Activated CD4-positive, alpha-beta T cell treated with anti-CD3 and anti-CD28 coated beads for 36 hours (primary cell): ENCODE measurements around the gene ZNF804A. TPM values are rescaled to one million over a fixed set of nuclear protein-coding genes. Genes with fewer than 3 reads are reported as not detected.
"Not testable (repeated sequence)": the region's sequence is repeated elsewhere in the genome, so short reads cannot be mapped to it uniquely, and the experiment has no call there.

Experiments
- ATAC-seq: fragments of 200-7000 bp; cut with Tn5 transposase; one replicate; pipeline ENCODE4 v1.10.0; 2021; ENCODE audit warnings: mild to moderate bottlenecking, moderate library complexity
- CTCF ChIA-PET: fragments of 350-600 bp; sonication (Branson Sonifier 250); formaldehyde crosslinking; loops from one replicate; lab custom pipeline; 2021; ENCODE audit warnings: antibody characterized with exemption; lab: Charles Lee
- POLR2A ChIA-PET: fragments of 350-600 bp; sonication (Branson Sonifier 250); formaldehyde crosslinking; loops from one replicate; lab custom pipeline; 2021; ENCODE audit warnings: antibody characterized with exemption, inconsistent platforms; lab: Charles Lee
- DNase-seq: peaks from one replicate; pipeline ENCODE4 v3.0.0-alpha.2; 2020
- H3K27ac Mint-ChIP-seq: one replicate; pipeline ENCODE4 v1.8.0; 2021; ENCODE audit warnings: mixed read lengths
- H3K27me3 Mint-ChIP-seq: one replicate; pipeline ENCODE4 v1.8.0; 2021; ENCODE audit warnings: mixed read lengths
- H3K36me3 Mint-ChIP-seq: one replicate; pipeline ENCODE4 v1.8.0; 2021; ENCODE audit warnings: low read depth, mixed read lengths
- H3K4me1 Mint-ChIP-seq: one replicate; pipeline ENCODE4 v1.8.0; 2021; ENCODE audit warnings: mixed read lengths
- H3K4me3 Mint-ChIP-seq: one replicate; pipeline ENCODE4 v1.8.0; 2021; ENCODE audit warnings: mild to moderate bottlenecking, moderate library complexity, mixed read lengths
- H3K9me3 Mint-ChIP-seq: one replicate; pipeline ENCODE4 v1.8.0; 2021; ENCODE audit warnings: low read depth, mixed read lengths
- intact Hi-C, 2 experiments: fragments of 100-400 bp; cut with DNase I in 1 of 2; cut with micrococcal nuclease in 1 of 2; formaldehyde crosslinking; loops; one replicate each; pipeline versions ENCODE4 v1.14.2 to v1.15.1; 2022 to 2024; cut with DNase I, micrococcal nuclease
- total RNA-seq, 2 experiments: library from RNA; stranded (reverse); gene quantifications; one replicate each; pipeline ENCODE4 v1.2.3, GENCODE V29; 2021

ZNF804A gene
- total RNA-seq, 2 experiments from 2014 or later = not detected

DNA sequence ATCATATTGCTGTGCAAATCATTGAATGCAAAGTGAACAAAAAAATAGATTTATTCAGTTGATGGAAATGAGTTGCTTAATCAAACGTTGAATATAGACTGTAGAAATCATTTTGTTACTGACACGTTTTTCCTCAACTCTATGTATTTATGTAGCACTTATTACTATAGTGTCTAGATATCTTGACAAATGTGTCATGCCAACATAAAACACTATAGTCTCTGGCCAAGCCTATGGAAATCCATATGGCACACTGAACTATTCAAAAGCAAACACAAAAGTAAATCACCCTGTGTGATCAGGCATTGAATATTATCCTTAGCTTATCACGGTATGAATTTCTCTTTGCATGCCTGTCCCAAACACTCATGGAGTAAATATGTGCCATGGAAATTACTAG, 131.3 kb downstream of the ZNF804A start:
- Mint-ChIP-seq H3K4me3 (no peak overlapping the region), H3K9me3 (peaks cover 1% of the 10 kb centered on the region), H3K27ac (no peak overlapping the region), H3K36me3 (no peaks in the 10 kb centered on the region), H3K4me1 (no peaks in the 10 kb centered on the region), H3K27me3 (no peaks in the 10 kb centered on the region)
- no peak for DNase-seq
- ChIA-PET CTCF (no interaction called here), POLR2A (no interaction called here)
- intact Hi-C loops = no loop called here
- no peak for ATAC-seq

DNA sequence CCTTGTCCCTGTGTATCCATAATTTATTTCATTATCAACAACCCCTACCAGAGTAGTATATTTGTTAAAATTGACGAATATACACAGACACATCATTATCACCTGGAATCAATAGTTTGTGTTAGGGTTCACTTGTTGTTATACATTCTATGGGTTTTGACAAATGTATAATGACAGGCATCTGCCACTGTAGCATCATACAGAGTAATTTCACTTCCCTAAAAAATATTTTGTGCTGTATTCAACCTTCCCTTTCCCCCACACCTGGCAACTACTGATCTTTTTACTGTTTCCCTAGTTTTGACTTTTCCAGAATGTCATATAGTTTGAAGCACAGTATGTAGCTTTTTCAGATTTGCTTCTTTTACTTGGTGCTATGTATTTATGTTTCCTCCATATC, 132.0 kb downstream of the ZNF804A start:
- Mint-ChIP-seq H3K27me3 (no peaks in the 10 kb centered on the region), H3K9me3 (peaks cover 1% of the 10 kb centered on the region), H3K27ac (no peak overlapping the region), H3K36me3 (no peaks in the 10 kb centered on the region), H3K4me3 (no peak overlapping the region), H3K4me1 (no peaks in the 10 kb centered on the region)
- POLR2A ChIA-PET = no interaction called here
- CTCF ChIA-PET = no interaction called here
- ATAC-seq = no peak
- intact Hi-C loops = no loop called here
- DNase-seq = no peak

DNA sequence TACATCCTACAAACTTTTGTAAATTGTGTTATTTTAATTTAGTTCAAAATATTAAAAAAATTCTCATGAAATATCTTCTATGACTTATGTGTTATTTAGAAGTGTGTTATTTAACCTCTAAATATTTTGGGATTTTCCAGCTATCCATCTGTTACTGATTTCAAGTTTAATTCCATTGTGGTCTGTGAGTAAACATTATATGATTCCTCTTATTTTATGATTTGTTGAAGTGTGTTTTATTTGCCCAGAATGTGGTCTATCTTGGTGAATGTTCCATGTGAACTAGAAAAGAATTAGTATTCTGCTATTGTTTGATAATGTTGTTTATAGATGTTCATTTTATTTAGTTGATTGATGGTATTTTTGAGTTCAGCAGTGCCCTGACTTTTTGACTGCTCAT, 136.0 kb downstream of the ZNF804A start:
- ChIA-PET CTCF (no interaction called here), POLR2A (no interaction called here)
- Mint-ChIP-seq H3K27me3 (no peaks in the 10 kb centered on the region), H3K36me3 (no peaks in the 10 kb centered on the region), H3K27ac (no peak overlapping the region), H3K9me3 (peaks cover 1% of the 10 kb centered on the region), H3K4me3 (no peak overlapping the region), H3K4me1 (no peaks in the 10 kb centered on the region)
- ATAC-seq = no peak
- intact Hi-C loops = no loop called here
- no peak for DNase-seq

DNA sequence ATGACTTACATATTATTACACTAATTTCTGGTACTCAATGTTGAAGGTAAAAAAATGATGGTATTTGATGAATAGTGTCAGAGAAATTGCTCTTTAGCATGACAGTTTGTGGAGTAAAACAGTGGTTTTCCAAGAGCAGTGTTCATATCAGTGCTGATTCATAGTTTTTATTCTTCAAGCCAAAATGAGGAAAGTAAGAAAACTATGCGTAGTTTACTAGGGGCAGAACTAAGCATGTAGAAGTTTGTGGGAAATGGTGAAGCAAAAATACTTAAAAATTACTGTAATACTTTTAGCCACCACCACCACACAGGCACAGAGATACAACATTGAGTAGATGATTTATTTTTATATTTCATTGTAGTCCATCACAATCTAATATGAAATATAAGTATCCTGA, 137.3 kb downstream of the ZNF804A start:
- no peak for ATAC-seq
- ChIA-PET CTCF (interaction anchor here (0.6 kb wide), 1 partner anchor 21 kb away, joined by 3 read pairs; no protein-coding TSS in a partner anchor), POLR2A (no interaction called here)
- no peak for DNase-seq
- H3K9me3 Mint-ChIP-seq = peaks cover 1% of the 10 kb centered on the region
- H3K27ac Mint-ChIP-seq = no peak overlapping the region
- no peaks in the 10 kb centered on the region for H3K4me1 Mint-ChIP-seq
- no peaks in the 10 kb centered on the region for H3K27me3 Mint-ChIP-seq
- H3K36me3 Mint-ChIP-seq = no peaks in the 10 kb centered on the region
- H3K4me3 Mint-ChIP-seq = no peak overlapping the region
- intact Hi-C loops = no loop called here

DNA sequence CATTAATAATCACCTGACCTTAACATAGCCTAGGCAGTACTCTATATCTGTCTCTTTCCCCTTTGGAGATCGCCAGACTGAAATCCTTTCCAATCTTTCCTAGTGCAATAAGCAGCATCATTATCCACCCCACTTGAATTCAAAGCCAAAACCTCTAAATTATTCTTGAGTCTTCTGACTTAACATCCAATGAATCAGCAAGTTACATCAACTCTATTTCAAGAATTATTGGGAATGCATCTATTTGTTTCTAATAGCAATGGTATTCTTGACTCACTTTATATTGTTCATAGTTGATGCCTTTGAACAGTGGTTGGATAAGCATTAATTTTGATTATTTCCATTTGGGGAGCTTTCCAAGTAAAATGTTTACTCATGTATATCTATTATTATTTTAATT, 144.8 kb downstream of the ZNF804A start:
- ChIA-PET CTCF (no interaction called here), POLR2A (no interaction called here)
- Mint-ChIP-seq H3K36me3 (no peaks in the 10 kb centered on the region), H3K9me3 (peaks cover 6% of the 10 kb centered on the region), H3K4me1 (no peaks in the 10 kb centered on the region), H3K4me3 (no peak overlapping the region), H3K27ac (no peak overlapping the region), H3K27me3 (no peaks in the 10 kb centered on the region)
- intact Hi-C loops = no loop called here
- DNase-seq (no peak), ATAC-seq (no peak)

DNA sequence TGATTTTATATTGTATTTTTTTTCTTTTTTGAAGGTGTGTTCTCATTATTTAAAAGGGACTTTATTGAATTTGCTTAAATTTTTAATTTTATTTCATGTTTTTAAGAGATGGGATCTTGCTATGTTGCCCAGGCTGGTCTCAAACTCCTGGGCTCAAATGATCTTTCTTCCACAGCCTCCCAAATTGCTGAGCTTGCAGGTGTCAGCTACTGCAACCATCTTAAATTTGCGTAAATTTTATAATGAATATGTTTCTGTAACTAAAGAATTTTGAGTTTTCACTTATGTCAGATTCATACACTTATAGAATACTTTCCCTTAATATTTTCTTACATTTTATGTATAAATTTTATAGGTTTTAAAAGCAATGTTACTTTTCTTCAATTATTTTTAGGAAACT, 157.8 kb downstream of the ZNF804A start:
- intact Hi-C loops = no loop called here
- no peaks in the 10 kb centered on the region for H3K36me3 Mint-ChIP-seq
- no peak overlapping the region for H3K27ac Mint-ChIP-seq
- no peak overlapping the region for H3K4me3 Mint-ChIP-seq
- CTCF ChIA-PET = no interaction called here
- DNase-seq (no peak), ATAC-seq (no peak)
- H3K4me1 Mint-ChIP-seq = no peaks in the 10 kb centered on the region
- no peaks in the 10 kb centered on the region for H3K27me3 Mint-ChIP-seq
- POLR2A ChIA-PET = no interaction called here
- H3K9me3 Mint-ChIP-seq = no peaks in the 10 kb centered on the region

DNA sequence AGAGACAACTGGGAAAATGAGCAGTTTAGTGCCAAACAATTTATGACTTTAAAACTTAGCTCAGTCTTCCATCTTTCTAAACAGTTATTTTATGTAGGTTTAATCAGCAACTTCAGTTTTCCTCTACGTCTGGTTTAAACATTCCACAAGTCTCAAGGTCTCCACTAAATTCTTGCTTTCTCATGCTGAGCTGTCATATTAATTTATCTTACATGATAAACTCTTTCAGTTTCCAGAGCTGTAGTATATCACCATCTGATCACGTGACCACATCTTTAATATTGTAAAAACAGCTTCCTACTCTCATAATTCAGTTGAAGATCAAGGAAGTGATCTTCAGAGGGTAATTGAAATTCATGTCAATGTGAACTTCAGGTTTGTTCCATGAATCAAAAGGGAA, 158.6 kb downstream of the ZNF804A start:
- H3K4me1 Mint-ChIP-seq = no peaks in the 10 kb centered on the region
- no peak overlapping the region for H3K27ac Mint-ChIP-seq
- H3K27me3 Mint-ChIP-seq = no peaks in the 10 kb centered on the region
- no peak overlapping the region for H3K4me3 Mint-ChIP-seq
- ChIA-PET POLR2A (no interaction called here), CTCF (interaction anchor here (0.7 kb wide), 1 partner anchor 21 kb away, joined by 3 read pairs; no protein-coding TSS in a partner anchor)
- DNase-seq (no peak), ATAC-seq (no peak)
- no peaks in the 10 kb centered on the region for H3K36me3 Mint-ChIP-seq
- intact Hi-C loops = no loop called here
- no peaks in the 10 kb centered on the region for H3K9me3 Mint-ChIP-seq

DNA sequence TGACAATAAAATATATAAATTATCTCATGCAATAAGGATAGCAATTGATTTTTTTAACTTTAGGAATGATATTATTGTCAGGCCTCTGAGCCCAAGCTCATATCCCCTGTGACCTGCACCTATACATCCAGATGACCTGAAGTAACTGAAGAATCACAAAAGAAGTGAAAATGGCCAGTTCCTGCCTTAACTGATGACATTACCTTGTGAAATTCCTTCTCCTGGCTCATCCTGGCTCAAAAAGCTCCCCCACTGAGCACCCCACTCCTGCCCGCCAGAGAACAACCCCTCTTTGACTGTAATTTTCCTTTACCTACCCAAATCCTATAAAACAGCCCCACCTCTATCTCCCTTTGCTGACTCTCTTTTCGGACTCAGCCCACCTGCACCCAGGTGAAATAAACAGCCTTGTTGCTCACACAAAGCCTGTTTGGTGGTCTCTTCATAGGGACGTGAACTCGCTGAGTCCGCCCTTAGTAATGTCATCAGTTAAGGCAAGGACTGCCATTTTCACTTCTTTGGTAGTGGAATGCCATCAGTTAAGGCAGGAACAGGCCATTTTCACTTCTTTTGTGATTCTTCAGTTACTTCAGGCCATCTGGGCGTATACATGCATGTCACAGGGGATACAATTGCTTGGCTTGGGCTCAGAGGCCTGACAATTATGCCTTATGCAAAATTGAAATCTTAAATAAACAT, 161.4 kb downstream of the ZNF804A start:
- intact Hi-C loops, H3K27ac Mint-ChIP-seq, CTCF ChIA-PET, H3K36me3 Mint-ChIP-seq, ATAC-seq, H3K4me1 Mint-ChIP-seq, H3K9me3 Mint-ChIP-seq, H3K4me3 Mint-ChIP-seq, H3K27me3 Mint-ChIP-seq, POLR2A ChIA-PET, DNase-seq: not testable (repeated sequence)

DNA sequence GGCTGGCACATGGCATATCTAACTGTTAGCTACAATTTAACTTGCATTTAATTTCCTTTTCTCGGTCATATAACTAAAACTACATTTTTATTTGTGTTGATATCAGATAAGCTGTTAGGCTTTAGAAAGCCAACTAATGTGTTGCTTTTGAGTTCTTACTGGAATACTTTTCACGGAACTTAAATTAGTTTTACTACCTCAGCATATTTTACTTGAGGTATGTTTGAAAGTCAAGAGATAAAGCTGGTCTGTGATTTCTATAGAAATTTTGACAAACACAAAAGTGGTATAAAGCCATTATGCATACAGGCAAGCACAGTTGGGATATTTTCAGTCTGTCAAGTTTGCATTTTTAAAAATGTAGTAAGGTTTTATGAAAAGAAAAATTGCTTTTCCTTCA, 162.6 kb downstream of the ZNF804A start:
- no peaks in the 10 kb centered on the region for H3K27me3 Mint-ChIP-seq
- H3K4me3 Mint-ChIP-seq = no peak overlapping the region
- no peak for DNase-seq
- no peaks in the 10 kb centered on the region for H3K4me1 Mint-ChIP-seq
- POLR2A ChIA-PET = no interaction called here
- H3K36me3 Mint-ChIP-seq = no peaks in the 10 kb centered on the region
- H3K27ac Mint-ChIP-seq = no peak overlapping the region
- CTCF ChIA-PET = no interaction called here
- no peak for ATAC-seq
- H3K9me3 Mint-ChIP-seq = no peaks in the 10 kb centered on the region
- intact Hi-C loops = no loop called here

DNA sequence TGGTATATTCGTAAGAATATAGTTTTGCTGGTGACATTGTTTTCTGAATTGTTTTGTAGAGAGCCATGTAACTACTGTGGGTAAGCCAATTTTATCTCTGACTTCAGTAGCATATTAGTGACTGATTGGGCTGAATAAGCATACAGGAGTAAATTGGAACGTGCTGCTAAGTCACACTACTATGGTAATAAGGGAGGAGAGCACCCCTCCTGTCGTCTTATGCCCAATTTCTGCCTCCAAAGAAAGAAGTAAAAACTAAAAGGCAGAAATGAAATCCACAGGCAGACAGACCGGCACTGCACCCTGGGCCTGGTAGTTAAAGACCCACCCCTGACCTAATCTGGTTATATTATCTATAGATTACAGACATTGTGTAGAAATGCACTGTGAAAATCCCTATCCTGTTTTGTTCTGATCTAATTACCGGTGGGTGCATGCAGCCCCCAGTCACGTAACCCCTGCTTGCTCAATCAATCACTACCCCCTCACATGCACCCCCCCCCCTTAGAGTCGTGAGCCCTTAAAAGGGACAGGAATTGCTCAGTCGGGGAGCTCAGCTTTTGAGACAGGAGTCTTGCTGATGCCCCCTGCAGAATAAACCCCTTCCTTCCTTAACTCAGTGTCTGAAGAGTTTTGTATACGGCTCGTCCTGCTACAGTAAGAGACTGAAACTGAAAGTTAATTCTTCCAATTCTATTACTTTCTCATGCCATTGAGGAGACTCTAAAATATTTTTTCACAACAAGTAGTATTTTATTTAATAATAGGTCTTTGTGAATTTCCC, 167.0 kb downstream of the ZNF804A start:
- Mint-ChIP-seq H3K4me3 (no peak overlapping the region), H3K27ac (no peak overlapping the region), H3K4me1 (no peaks in the 10 kb centered on the region), H3K9me3 (peaks cover 3% of the 10 kb centered on the region), H3K27me3 (no peaks in the 10 kb centered on the region), H3K36me3 (no peaks in the 10 kb centered on the region)
- no peak for ATAC-seq
- no peak for DNase-seq
- CTCF ChIA-PET = no interaction called here
- intact Hi-C loops = no loop called here
- POLR2A ChIA-PET = no interaction called here

DNA sequence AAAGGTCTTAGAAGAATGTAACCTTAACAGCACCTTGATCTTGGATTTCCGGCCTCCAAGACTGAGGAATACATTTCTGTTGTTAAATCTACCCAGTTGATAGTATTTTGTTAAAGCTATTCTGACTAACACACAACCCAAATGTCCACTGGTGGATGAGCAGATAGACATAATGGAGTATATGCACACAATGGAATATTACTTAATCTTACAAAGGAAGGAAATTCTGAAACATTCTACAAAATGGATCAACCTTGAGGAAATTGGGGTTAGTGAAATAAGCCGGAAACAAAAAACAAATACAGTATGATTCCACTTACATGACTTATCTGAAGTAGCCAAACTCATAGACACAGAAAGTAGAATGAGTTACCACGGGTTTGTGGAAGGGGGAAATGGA, 168.7 kb downstream of the ZNF804A start:
- H3K27me3 Mint-ChIP-seq = no peaks in the 10 kb centered on the region
- ChIA-PET POLR2A (no interaction called here), CTCF (no interaction called here)
- no peaks in the 10 kb centered on the region for H3K4me1 Mint-ChIP-seq
- H3K36me3 Mint-ChIP-seq = no peaks in the 10 kb centered on the region
- intact Hi-C loops = no loop called here
- no peak overlapping the region for H3K27ac Mint-ChIP-seq
- peaks cover 5% of the 10 kb centered on the region for H3K9me3 Mint-ChIP-seq
- no peak for ATAC-seq
- DNase-seq = no peak
- H3K4me3 Mint-ChIP-seq = no peak overlapping the region

DNA sequence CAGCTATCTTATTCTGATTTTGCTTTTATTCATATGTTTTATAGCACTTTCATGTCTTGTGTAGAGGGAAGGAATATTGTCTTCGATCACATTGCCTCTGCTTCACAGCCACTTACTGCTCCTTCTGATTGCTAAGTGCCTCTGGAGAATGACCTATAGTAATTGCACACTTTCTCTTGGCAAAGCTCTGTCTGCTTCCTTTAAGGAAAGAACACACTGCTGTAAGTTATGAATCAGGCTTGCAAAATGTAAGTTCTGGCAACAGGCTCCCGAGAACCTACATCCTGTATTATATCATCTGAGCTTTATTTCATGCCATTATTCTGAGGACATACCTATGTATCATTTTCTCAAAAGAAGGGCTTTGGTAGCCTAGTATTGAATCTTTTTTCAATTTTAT, 170.7 kb downstream of the ZNF804A start:
- ChIA-PET CTCF (no interaction called here), POLR2A (no interaction called here)
- Mint-ChIP-seq H3K27ac (no peak overlapping the region), H3K27me3 (no peaks in the 10 kb centered on the region), H3K4me3 (no peak overlapping the region), H3K36me3 (no peaks in the 10 kb centered on the region), H3K9me3 (peaks cover 7% of the 10 kb centered on the region), H3K4me1 (no peaks in the 10 kb centered on the region)
- DNase-seq (no peak), ATAC-seq (no peak)
- intact Hi-C loops = no loop called here
